GM21447 (cell line): ENCODE data around the gene CENPQ.

Experiments
- ATAC-seq: cut with Tn5 transposase; IDR thresholded peaks from one replicate; pipeline ENCODE4 v1.9.1; 2021; ENCODE audit not compliant: unreplicated experiment

Gene CENPQ

GRCh38 chr6:49504666-49505065 lies 41.5 kb downstream of the CENPQ start:
- ATAC-seq = no peak

- no peak for ATAC-seq
Observed at GRCh38 chr6:49506569-49507111, 43.5 kb downstream of the CENPQ start.

GRCh38 chr6:49509342-49509741 lies 46.2 kb downstream of the CENPQ start:
- no peak for ATAC-seq

GRCh38 chr6:49513153-49513989 lies 50.2 kb downstream of the CENPQ start:
- no peak for ATAC-seq

- ATAC-seq = no peak
Observed at GRCh38 chr6:49514571-49515484, 51.7 kb downstream of the CENPQ start.

- no peak for ATAC-seq
Observed at GRCh38 chr6:49515485-49516146, 52.4 kb downstream of the CENPQ start.

GRCh38 chr6:49516147-49516505 lies 53.0 kb downstream of the CENPQ start:
- no peak for ATAC-seq

- no peak for ATAC-seq
Observed at GRCh38 chr6:49517919-49518318, 54.7 kb downstream of the CENPQ start.

- ATAC-seq = peak; percentile 87
Observed at GRCh38 chr6:49519660-49520059, 56.5 kb downstream of the CENPQ start.

GRCh38 chr6:49522710-49523593 lies 59.8 kb downstream of the CENPQ start:
- no peak for ATAC-seq

- no peak for ATAC-seq
Observed at GRCh38 chr6:49523901-49524300, 60.7 kb downstream of the CENPQ start.

- ATAC-seq = no peak
Observed at GRCh38 chr6:49524541-49524940, 61.4 kb downstream of the CENPQ start.

GRCh38 chr6:49526598-49526997 lies 63.4 kb downstream of the CENPQ start:
- ATAC-seq = no peak

GRCh38 chr6:49527320-49527719 lies 64.2 kb downstream of the CENPQ start:
- no peak for ATAC-seq

GRCh38 chr6:49528571-49528970 lies 65.4 kb downstream of the CENPQ start:
- no peak for ATAC-seq

- ATAC-seq = no peak
Observed at GRCh38 chr6:49530141-49530776, 67.1 kb downstream of the CENPQ start.

- peak; percentile 96 for ATAC-seq
Observed at GRCh38 chr6:49531774-49532569, 68.8 kb downstream of the CENPQ start.

GRCh38 chr6:49535795-49536194 lies 72.6 kb downstream of the CENPQ start:
- ATAC-seq = no peak

GRCh38 chr6:49539102-49539501 lies 75.9 kb downstream of the CENPQ start:
- no peak for ATAC-seq
